Panc1 (cell line): ENCODE results near the gene PTGFRN.

Experiments
- CTCF ChIP-seq: fragments of 450-650 bp; IDR thresholded peaks from 2 replicates; pipeline ENCODE4 v1.5.1; 2017; ENCODE audit warnings: mild to moderate bottlenecking
- POLR2AphosphoS5 ChIP-seq: IDR thresholded peaks from 2 replicates; pipeline ENCODE4 v1.6.1; 2012; ENCODE audit warnings: mild to moderate bottlenecking, low read depth, low read length, moderate library complexity
- REST ChIP-seq, 2 experiments: IDR thresholded peaks; 2 replicates each; pipeline ENCODE4 v1.6.1; 2011 to 2012; ENCODE audit warnings: low read depth in 2 of 2, control low read depth in 1 of 2, low read length in 1 of 2, mild to moderate bottlenecking in 1 of 2, moderate library complexity in 1 of 2; ENCODE audit not compliant: insufficient read depth in 1 of 2
- SIN3A ChIP-seq: IDR thresholded peaks from 2 replicates; pipeline ENCODE4 v1.6.1; 2012; ENCODE audit warnings: low read depth, mild to moderate bottlenecking, low read length, moderate library complexity, borderline replicate concordance; ENCODE audit not compliant: insufficient read depth

GRCh38 chr1:117036018-117036461 lies 126.3 kb downstream of the PTGFRN start:
- TF ChIP-seq CTCF (no peak), SIN3A (no peak), REST (IDR thresholded peaks at IDR 0.05; ENCODE audit: insufficient read depth in 1 of 2, low read depth in 2 of 2, low read length in 1 of 2) (no peak), POLR2AphosphoS5 (no peak)
